Measurements from ENCODE around the gene YES1.
"Not testable (repeated sequence)": the region's sequence is repeated elsewhere in the genome, so short reads cannot be mapped to it uniquely, and the experiment has no call there.

The YES1 gene

GRCh38 chr18:799943-800342, 12.1 kb downstream of the YES1 start:
- TF ChIP-seq EZH2phosphoT487 (IDR thresholded peaks at IDR 0.05; ENCODE audit: low read depth) (no peak), CTCF (IDR thresholded peaks at IDR 0.05; ENCODE audit: low read depth, low read length) (no peak)
- no peak overlapping the region for H3K4me2 ChIP-seq (ENCODE audit: low read length)
- no peak overlapping the region for H3K4me3 ChIP-seq (ENCODE audit: low read length)
- H3K36me3 ChIP-seq (replicated peaks; ENCODE audit: low read depth, low read length) = no peaks in the 10 kb centered on the region
- no peak overlapping the region for H2AFZ ChIP-seq (ENCODE audit: low read depth, low read length)
- peaks cover 14% of the 10 kb centered on the region for H3K4me1 ChIP-seq (ENCODE audit: low read length)
- H3K79me2 ChIP-seq (ENCODE audit: low read length) = peaks cover 6% of the 10 kb centered on the region; the same call in 1 of the 2 replicates
- H4K20me1 ChIP-seq (ENCODE audit: insufficient read depth, low read length) = peaks cover 4% of the 10 kb centered on the region; the same call in 1 of the 2 replicates
- no peaks in the 10 kb centered on the region for H3K9me3 ChIP-seq (ENCODE audit: insufficient read depth, low read length)
- H3K27ac ChIP-seq (ENCODE audit: low read length) = no peak overlapping the region
- H3K27me3 ChIP-seq (ENCODE audit: low read depth, low read length) = no peaks in the 10 kb centered on the region
- no peak overlapping the region for H3K9ac ChIP-seq (ENCODE audit: low read length)

GRCh38 chr18:795383-795782, 16.7 kb downstream of the YES1 start:
- not testable (repeated sequence) for H3K9ac ChIP-seq (ENCODE audit: low read length); H3K4me1 ChIP-seq (ENCODE audit: low read length); H3K9me3 ChIP-seq (ENCODE audit: insufficient read depth, low read length); H3K4me3 ChIP-seq (ENCODE audit: low read length); H3K27ac ChIP-seq (ENCODE audit: low read length); H3K27me3 ChIP-seq (ENCODE audit: low read depth, low read length); H2AFZ ChIP-seq (ENCODE audit: low read depth, low read length); H3K4me2 ChIP-seq (ENCODE audit: low read length); H4K20me1 ChIP-seq (ENCODE audit: insufficient read depth, low read length); H3K36me3 ChIP-seq (replicated peaks; ENCODE audit: low read depth, low read length); H3K79me2 ChIP-seq (ENCODE audit: low read length)

GRCh38 chr18:789397-789796, 22.6 kb downstream of the YES1 start:
- Histone ChIP-seq H3K4me1 (ENCODE audit: low read length) (no peaks in the 10 kb centered on the region), H3K9ac (ENCODE audit: low read length) (no peak overlapping the region), H3K4me3 (ENCODE audit: low read length) (no peak overlapping the region), H4K20me1 (ENCODE audit: insufficient read depth, low read length) (no peaks in the 10 kb centered on the region), H3K4me2 (ENCODE audit: low read length) (no peak overlapping the region), H2AFZ (ENCODE audit: low read depth, low read length) (no peak overlapping the region), H3K27ac (ENCODE audit: low read length) (no peak overlapping the region), H3K36me3 (replicated peaks; ENCODE audit: low read depth, low read length) (no peaks in the 10 kb centered on the region), H3K27me3 (ENCODE audit: low read depth, low read length) (no peaks in the 10 kb centered on the region), H3K79me2 (ENCODE audit: low read length) (no peaks in the 10 kb centered on the region; the same call in 1 of the 2 replicates), H3K9me3 (ENCODE audit: insufficient read depth, low read length) (no peaks in the 10 kb centered on the region)
- TF ChIP-seq CTCF (IDR thresholded peaks at IDR 0.05; ENCODE audit: low read depth, low read length) (no peak), EZH2phosphoT487 (IDR thresholded peaks at IDR 0.05; ENCODE audit: low read depth) (no peak)

GRCh38 chr18:785242-785641, 26.8 kb downstream of the YES1 start:
- Histone ChIP-seq H3K36me3 (replicated peaks; ENCODE audit: low read depth, low read length) (no peaks in the 10 kb centered on the region), H3K4me2 (ENCODE audit: low read length) (no peak overlapping the region), H3K27me3 (ENCODE audit: low read depth, low read length) (no peaks in the 10 kb centered on the region), H3K79me2 (ENCODE audit: low read length) (no peaks in the 10 kb centered on the region), H3K9me3 (ENCODE audit: insufficient read depth, low read length) (no peaks in the 10 kb centered on the region), H2AFZ (ENCODE audit: low read depth, low read length) (no peak overlapping the region), H3K4me3 (ENCODE audit: low read length) (no peak overlapping the region), H4K20me1 (ENCODE audit: insufficient read depth, low read length) (no peaks in the 10 kb centered on the region), H3K4me1 (ENCODE audit: low read length) (no peaks in the 10 kb centered on the region), H3K9ac (ENCODE audit: low read length) (no peak overlapping the region), H3K27ac (ENCODE audit: low read length) (no peak overlapping the region)
- TF ChIP-seq CTCF (IDR thresholded peaks at IDR 0.05; ENCODE audit: low read depth, low read length) (no peak), EZH2phosphoT487 (IDR thresholded peaks at IDR 0.05; ENCODE audit: low read depth) (no peak)

Measured in OCI-LY3 (cell line).